Progenitor cell of endocrine pancreas (in vitro differentiated cells): ENCODE measurements around the gene ASB3. TPM values are rescaled to one million over a fixed set of nuclear protein-coding genes. Genes with fewer than 3 reads are reported as not detected.

Experiments used
- DNase-seq: peaks from one replicate; pipeline ENCODE4 v3.0.0; 2021; ENCODE audit warnings: low spot score; ENCODE audit not compliant: unreplicated experiment
- H3K27ac Mint-ChIP-seq: 2 replicates; pipeline ENCODE4 v1.8.0; 2021; ENCODE audit warnings: mild to moderate bottlenecking, moderate library complexity, mixed read lengths
- H3K27me3 Mint-ChIP-seq: 2 replicates; pipeline ENCODE4 v1.8.0; 2021; ENCODE audit warnings: mixed read lengths
- H3K36me3 Mint-ChIP-seq: 2 replicates; pipeline ENCODE4 v1.8.0; 2022; ENCODE audit warnings: mixed read lengths; ENCODE audit not compliant: insufficient read depth
- H3K4me1 Mint-ChIP-seq: 2 replicates; pipeline ENCODE4 v1.8.0; 2021; ENCODE audit warnings: low read depth, mixed read lengths
- H3K4me3 Mint-ChIP-seq: 2 replicates; pipeline ENCODE4 v1.8.0; 2021; ENCODE audit warnings: low read depth, mild to moderate bottlenecking, moderate library complexity, mixed read lengths
- H3K9me3 Mint-ChIP-seq: 2 replicates; pipeline ENCODE4 v1.8.0; 2021; ENCODE audit warnings: low read depth, mixed read lengths
- total RNA-seq: library from RNA; stranded (reverse); gene quantifications from 2 replicates; pipeline ENCODE4 v1.2.1, GENCODE V29; 2021
- TF ChIP-seq, protein P1 (sequence below): fragments of 200-600 bp; sonication (generic); IDR thresholded peaks from one replicate; pipeline ENCODE4 v1.5.0; 2021; ENCODE audit warnings: antibody characterized with exemption, mild to moderate bottlenecking; ENCODE audit not compliant: unreplicated experiment

Gene ASB3
- total RNA-seq, 1 donor from 2014 or later = 31.4 TPM

- Mint-ChIP-seq H3K36me3 (peaks cover 9% of the 10 kb centered on the region), H3K27ac (no peak overlapping the region), H3K4me3 (no peak overlapping the region), H3K27me3 (no peaks in the 10 kb centered on the region), H3K9me3 (no peaks in the 10 kb centered on the region), H3K4me1 (peaks cover 7% of the 10 kb centered on the region)
- no peak for DNase-seq
- TF ChIP-seq, protein P1, sequence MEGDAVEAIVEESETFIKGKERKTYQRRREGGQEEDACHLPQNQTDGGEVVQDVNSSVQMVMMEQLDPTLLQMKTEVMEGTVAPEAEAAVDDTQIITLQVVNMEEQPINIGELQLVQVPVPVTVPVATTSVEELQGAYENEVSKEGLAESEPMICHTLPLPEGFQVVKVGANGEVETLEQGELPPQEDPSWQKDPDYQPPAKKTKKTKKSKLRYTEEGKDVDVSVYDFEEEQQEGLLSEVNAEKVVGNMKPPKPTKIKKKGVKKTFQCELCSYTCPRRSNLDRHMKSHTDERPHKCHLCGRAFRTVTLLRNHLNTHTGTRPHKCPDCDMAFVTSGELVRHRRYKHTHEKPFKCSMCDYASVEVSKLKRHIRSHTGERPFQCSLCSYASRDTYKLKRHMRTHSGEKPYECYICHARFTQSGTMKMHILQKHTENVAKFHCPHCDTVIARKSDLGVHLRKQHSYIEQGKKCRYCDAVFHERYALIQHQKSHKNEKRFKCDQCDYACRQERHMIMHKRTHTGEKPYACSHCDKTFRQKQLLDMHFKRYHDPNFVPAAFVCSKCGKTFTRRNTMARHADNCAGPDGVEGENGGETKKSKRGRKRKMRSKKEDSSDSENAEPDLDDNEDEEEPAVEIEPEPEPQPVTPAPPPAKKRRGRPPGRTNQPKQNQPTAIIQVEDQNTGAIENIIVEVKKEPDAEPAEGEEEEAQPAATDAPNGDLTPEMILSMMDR = no peak
Measured at GRCh38 chr2:53780056-53780455, 6.7 kb downstream of the ASB3 start.

- Mint-ChIP-seq H3K9me3 (no peaks in the 10 kb centered on the region), H3K4me1 (no peaks in the 10 kb centered on the region), H3K4me3 (no peak overlapping the region), H3K27ac (no peak overlapping the region), H3K27me3 (no peaks in the 10 kb centered on the region), H3K36me3 (peaks cover 9% of the 10 kb centered on the region)
- no peak for DNase-seq
- TF ChIP-seq, protein P1 = no peak
Measured at GRCh38 chr2:53778536-53779162, 8.1 kb downstream of the ASB3 start.

- Mint-ChIP-seq H3K4me3 (no peak overlapping the region), H3K4me1 (no peaks in the 10 kb centered on the region), H3K27ac (peak overlapping the region; percentile 12), H3K9me3 (no peaks in the 10 kb centered on the region), H3K27me3 (no peaks in the 10 kb centered on the region), H3K36me3 (peaks cover 11% of the 10 kb centered on the region)
- no peak for DNase-seq
- TF ChIP-seq, protein P1 = no peak
Measured at GRCh38 chr2:53777134-53777533, 9.6 kb downstream of the ASB3 start.

DNA sequence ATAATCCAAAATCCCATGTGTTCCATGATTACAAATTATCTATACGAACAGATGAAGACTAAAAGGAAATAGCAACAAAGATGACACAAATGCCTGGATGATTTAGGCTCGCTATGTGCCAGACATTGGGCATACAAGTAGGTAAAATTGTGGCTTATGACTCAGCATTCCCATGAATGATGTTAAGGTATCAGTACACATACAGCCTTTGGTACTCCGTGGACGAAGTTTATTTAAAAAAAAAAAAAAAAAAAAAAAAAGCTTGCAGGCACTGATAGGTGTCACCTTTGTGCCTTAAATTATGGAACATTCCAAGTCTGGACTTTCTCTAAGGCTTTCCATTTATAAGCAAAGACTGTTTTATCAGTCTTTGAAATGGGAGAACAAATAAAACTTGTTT, 16.5 kb downstream of the ASB3 start:
- H3K27me3 Mint-ChIP-seq = no peaks in the 10 kb centered on the region
- H3K27ac Mint-ChIP-seq = no peak overlapping the region
- TF ChIP-seq, protein P1 = no peak
- peaks cover 2% of the 10 kb centered on the region for H3K36me3 Mint-ChIP-seq
- no peak for DNase-seq
- no peaks in the 10 kb centered on the region for H3K9me3 Mint-ChIP-seq
- peaks cover 13% of the 10 kb centered on the region for H3K4me1 Mint-ChIP-seq
- H3K4me3 Mint-ChIP-seq = no peak overlapping the region

GRCh38 chr2:53769318-53769945, 17.3 kb downstream of the ASB3 start:
- no peaks in the 10 kb centered on the region for H3K27me3 Mint-ChIP-seq
- no peak overlapping the region for H3K4me3 Mint-ChIP-seq
- H3K36me3 Mint-ChIP-seq = peaks cover 2% of the 10 kb centered on the region

More at GRCh38 chr2:53769318-53769945, 17.3 kb downstream of the ASB3 start:
- Mint-ChIP-seq H3K27ac (no peak overlapping the region), H3K4me1 (peaks cover 20% of the 10 kb centered on the region), H3K9me3 (no peaks in the 10 kb centered on the region)
- TF ChIP-seq, protein P1 = no peak
- DNase-seq = no peak
